NB4 (cell line): ENCODE measurements around the gene ZCCHC3.

ENCODE experiments used
- MYC ChIP-seq: IDR thresholded peaks from 2 replicates; pipeline ENCODE4 v1.6.1; 2011; ENCODE audit warnings: low read depth, low read length
- TF ChIP-seq, protein P1 (sequence below): IDR thresholded peaks from one replicate; pipeline ENCODE4 v1.5.1; 2012; ENCODE audit warnings: low read depth, low read length

DNA sequence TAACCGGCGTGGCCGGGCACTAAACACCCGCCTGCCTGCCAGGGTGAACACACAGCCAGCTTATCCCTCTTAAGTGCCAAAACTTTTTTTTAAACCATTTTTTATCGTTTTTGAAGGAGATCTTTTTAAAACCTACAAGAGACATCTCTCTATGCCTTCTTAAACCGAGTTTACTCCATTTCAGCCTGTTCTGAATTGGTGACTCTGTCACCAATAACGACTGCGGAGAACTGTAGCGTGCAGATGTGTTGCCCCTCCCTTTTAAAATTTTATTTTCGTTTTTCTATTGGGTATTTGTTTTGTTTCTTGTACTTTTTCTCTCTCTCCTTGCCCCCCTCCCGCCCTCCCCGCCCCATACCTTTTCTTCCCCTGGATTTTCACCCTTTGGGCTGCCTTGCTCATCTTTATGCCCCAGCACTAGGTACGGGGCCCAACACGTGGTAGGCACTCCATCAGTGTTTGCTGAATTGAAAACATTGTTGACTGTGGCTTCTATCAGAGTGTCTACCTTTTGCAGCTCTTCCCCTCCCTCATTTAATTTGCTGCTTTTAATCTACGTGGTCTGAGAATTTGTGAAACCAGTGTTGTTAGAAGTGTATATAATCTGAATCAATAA lies 1.5 kb downstream of the ZCCHC3 start:
- no peak for TF ChIP-seq MYC
- TF ChIP-seq, protein P1, sequence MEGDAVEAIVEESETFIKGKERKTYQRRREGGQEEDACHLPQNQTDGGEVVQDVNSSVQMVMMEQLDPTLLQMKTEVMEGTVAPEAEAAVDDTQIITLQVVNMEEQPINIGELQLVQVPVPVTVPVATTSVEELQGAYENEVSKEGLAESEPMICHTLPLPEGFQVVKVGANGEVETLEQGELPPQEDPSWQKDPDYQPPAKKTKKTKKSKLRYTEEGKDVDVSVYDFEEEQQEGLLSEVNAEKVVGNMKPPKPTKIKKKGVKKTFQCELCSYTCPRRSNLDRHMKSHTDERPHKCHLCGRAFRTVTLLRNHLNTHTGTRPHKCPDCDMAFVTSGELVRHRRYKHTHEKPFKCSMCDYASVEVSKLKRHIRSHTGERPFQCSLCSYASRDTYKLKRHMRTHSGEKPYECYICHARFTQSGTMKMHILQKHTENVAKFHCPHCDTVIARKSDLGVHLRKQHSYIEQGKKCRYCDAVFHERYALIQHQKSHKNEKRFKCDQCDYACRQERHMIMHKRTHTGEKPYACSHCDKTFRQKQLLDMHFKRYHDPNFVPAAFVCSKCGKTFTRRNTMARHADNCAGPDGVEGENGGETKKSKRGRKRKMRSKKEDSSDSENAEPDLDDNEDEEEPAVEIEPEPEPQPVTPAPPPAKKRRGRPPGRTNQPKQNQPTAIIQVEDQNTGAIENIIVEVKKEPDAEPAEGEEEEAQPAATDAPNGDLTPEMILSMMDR = no peak
